ENCODE data around the gene KLF15.

GRCh38 chr3:126390201-126390600 lies 33.0 kb upstream of the KLF15 start:
- TF ChIP-seq ATF7 (IDR thresholded peaks at IDR 0.05) (no peak), TAF1 (IDR thresholded peaks at IDR 0.05; ENCODE audit: control insufficient read depth, extremely low read depth, insufficient read depth, low read length, severe bottlenecking) (no peak), SP2 (IDR thresholded peaks at IDR 0.05; ENCODE audit: extremely low read depth, low read depth, low read length, poor library complexity, severe bottlenecking) (no peak), MYC (IDR thresholded peaks at IDR 0.05; ENCODE audit: low read depth, low read length) (no peak), MYC (CRISPR knock-in tag; IDR thresholded peaks at IDR 0.05; ENCODE audit: borderline replicate concordance, low read depth) (no peak), RAD21 (CRISPR knock-in tag; conservative IDR thresholded peaks at IDR 0.05 in 1 of 2, IDR thresholded peaks at IDR 0.05 in 1 of 2) (no peak), CTCF (IDR thresholded peaks at IDR 0.05 in 2 of 3, conservative IDR thresholded peaks at IDR 0.05 in 1 of 3; ENCODE audit: insufficient read depth in 2 of 3, low read depth in 1 of 3, low read length in 3 of 3) (no peak), ZBTB7A (IDR thresholded peaks at IDR 0.05; ENCODE audit: borderline replicate concordance, control insufficient read depth, low read depth, low read length) (no peak), CREB3L1 (IDR thresholded peaks at IDR 0.05; ENCODE audit: borderline replicate concordance, low read depth) (no peak)
